C4-2B (cell line): Measurements from ENCODE around the gene ANKRD40CL.

ENCODE experiments used
- CTCF ChIP-seq: fragments of 450-650 bp; conservative IDR thresholded peaks from 2 replicates; pipeline ENCODE4 v1.5.1; 2017; ENCODE audit warnings: mild to moderate bottlenecking
- ZFX ChIP-seq: fragments of 450-650 bp; IDR thresholded peaks from 2 replicates; pipeline ENCODE4 v1.6.1; 2017

GRCh38 chr17:50806141-50806643, 38.9 kb upstream of the ANKRD40CL start:
- TF ChIP-seq CTCF: no peak
- TF ChIP-seq ZFX: no peak
